ENCODE results near the gene C5AR2. TPM values are rescaled to one million over a fixed set of nuclear protein-coding genes. Genes with fewer than 3 reads are reported as not detected.
"Not testable (repeated sequence)": the region's sequence is repeated elsewhere in the genome, so short reads cannot be mapped to it uniquely, and the experiment has no call there.

Gene C5AR2
- total and polyA plus RNA-seq, 2 donors (not counting 1 experiment from before 2014, with no cell fraction given), result under 0.01 to 0.08 TPM

DNA sequence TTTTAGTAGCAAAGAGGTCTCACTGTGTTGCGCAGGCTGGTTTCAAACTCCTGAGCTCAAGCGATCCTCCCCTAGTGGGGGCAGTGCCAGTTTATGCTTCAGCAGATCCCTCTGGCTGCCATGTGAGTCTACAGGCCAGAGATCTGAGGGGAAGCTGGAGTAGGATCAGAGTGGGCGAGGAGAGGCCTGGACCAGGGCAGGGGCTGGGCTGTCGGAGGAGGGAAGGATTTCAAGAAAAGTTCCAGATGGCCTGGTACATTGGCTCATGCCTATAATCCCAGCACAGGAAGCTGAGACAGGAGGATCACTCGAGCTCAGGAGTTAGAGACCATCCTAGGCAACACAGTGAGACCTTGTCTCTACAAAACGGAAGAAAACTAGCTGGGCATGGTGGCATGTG lies 27.0 kb downstream of the C5AR2 start:
- Histone ChIP-seq H3K4me1 (ENCODE audit: control insufficient read depth, extremely low read depth, insufficient read depth, low read length) (no peaks in the 10 kb centered on the region), H3K27me3 (ENCODE audit: control insufficient read depth, insufficient read depth, low read length) (no peaks in the 10 kb centered on the region), H4K20me1 (ENCODE audit: control insufficient read depth, extremely low read depth, insufficient read depth, low read length) (no peaks in the 10 kb centered on the region), H3K36me3 (ENCODE audit: control insufficient read depth, insufficient read depth, low read length) (peaks cover 21% of the 10 kb centered on the region), H2AFZ (ENCODE audit: low read length) (no peak overlapping the region), H3K27ac (ENCODE audit: insufficient read depth, low read length) (no peak overlapping the region), H3K9ac (ENCODE audit: insufficient read depth, low read length) (no peak overlapping the region), H3K9me3 (ENCODE audit: control insufficient read depth, insufficient read depth, low read depth, low read length) (no peaks in the 10 kb centered on the region), H3K4me3 (replicated peaks in 1 of 4; ENCODE audit: control extremely low read depth in 1 of 4, insufficient read depth in 1 of 4, low read depth in 3 of 4, low read length in 4 of 4) (no peak overlapping the region), H3K4me2 (ENCODE audit: extremely low read depth, insufficient read depth, low read length) (no peak overlapping the region), H3K79me2 (ENCODE audit: control insufficient read depth, insufficient read depth, low read length) (no peaks in the 10 kb centered on the region)
- TF ChIP-seq EZH2 (IDR thresholded peaks at IDR 0.05; ENCODE audit: low read length, missing control alignments), result no peak
- TF ChIP-seq, protein P1, sequence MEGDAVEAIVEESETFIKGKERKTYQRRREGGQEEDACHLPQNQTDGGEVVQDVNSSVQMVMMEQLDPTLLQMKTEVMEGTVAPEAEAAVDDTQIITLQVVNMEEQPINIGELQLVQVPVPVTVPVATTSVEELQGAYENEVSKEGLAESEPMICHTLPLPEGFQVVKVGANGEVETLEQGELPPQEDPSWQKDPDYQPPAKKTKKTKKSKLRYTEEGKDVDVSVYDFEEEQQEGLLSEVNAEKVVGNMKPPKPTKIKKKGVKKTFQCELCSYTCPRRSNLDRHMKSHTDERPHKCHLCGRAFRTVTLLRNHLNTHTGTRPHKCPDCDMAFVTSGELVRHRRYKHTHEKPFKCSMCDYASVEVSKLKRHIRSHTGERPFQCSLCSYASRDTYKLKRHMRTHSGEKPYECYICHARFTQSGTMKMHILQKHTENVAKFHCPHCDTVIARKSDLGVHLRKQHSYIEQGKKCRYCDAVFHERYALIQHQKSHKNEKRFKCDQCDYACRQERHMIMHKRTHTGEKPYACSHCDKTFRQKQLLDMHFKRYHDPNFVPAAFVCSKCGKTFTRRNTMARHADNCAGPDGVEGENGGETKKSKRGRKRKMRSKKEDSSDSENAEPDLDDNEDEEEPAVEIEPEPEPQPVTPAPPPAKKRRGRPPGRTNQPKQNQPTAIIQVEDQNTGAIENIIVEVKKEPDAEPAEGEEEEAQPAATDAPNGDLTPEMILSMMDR (conservative IDR thresholded peaks at IDR 0.05 in 1 of 2, IDR thresholded peaks at IDR 0.05 in 1 of 2; ENCODE audit: low read depth in 1 of 2, low read length in 2 of 2), result no peak
- DNase-seq (ENCODE audit: low read depth in 2 of 2), result no peak

DNA sequence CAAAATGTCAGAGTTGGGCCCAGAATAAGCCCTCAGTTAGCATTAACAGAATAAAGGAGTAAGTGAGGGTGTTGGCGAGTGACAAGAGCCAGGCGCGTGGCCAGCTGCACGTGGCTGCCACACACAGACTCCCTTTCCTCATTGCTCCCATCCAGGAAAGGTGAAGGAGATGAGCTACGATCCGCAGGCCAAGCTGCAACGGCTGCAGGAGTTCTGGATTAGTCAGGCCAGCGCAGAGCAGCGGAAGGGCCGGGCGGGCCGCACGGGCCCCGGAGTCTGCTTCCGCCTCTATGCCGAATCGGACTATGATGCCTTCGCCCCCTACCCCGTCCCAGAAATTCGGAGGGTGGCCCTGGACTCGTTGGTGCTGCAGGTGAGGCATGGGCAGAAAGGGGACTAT lies 30.3 kb downstream of the C5AR2 start:
- TF ChIP-seq, protein P1 (conservative IDR thresholded peaks at IDR 0.05 in 1 of 2, IDR thresholded peaks at IDR 0.05 in 1 of 2; ENCODE audit: low read depth in 1 of 2, low read length in 2 of 2), result no peak
- Histone ChIP-seq H3K4me1 (ENCODE audit: control insufficient read depth, extremely low read depth, insufficient read depth, low read length) (no peaks in the 10 kb centered on the region), H3K9me3 (ENCODE audit: control insufficient read depth, insufficient read depth, low read depth, low read length) (no peaks in the 10 kb centered on the region), H3K27ac (ENCODE audit: insufficient read depth, low read length) (no peak overlapping the region), H3K36me3 (ENCODE audit: control insufficient read depth, insufficient read depth, low read length) (peaks cover 22% of the 10 kb centered on the region), H3K4me2 (ENCODE audit: extremely low read depth, insufficient read depth, low read length) (no peak overlapping the region), H2AFZ (ENCODE audit: low read length) (no peak overlapping the region), H3K27me3 (ENCODE audit: control insufficient read depth, insufficient read depth, low read length) (no peaks in the 10 kb centered on the region), H3K9ac (ENCODE audit: insufficient read depth, low read length) (no peak overlapping the region), H3K4me3 (replicated peaks in 1 of 4; ENCODE audit: control extremely low read depth in 1 of 4, insufficient read depth in 1 of 4, low read depth in 3 of 4, low read length in 4 of 4) (no peak overlapping the region), H4K20me1 (ENCODE audit: control insufficient read depth, extremely low read depth, insufficient read depth, low read length) (no peaks in the 10 kb centered on the region), H3K79me2 (ENCODE audit: control insufficient read depth, insufficient read depth, low read length) (no peaks in the 10 kb centered on the region)
- DNase-seq (ENCODE audit: low read depth in 2 of 2), result no peak

DNA sequence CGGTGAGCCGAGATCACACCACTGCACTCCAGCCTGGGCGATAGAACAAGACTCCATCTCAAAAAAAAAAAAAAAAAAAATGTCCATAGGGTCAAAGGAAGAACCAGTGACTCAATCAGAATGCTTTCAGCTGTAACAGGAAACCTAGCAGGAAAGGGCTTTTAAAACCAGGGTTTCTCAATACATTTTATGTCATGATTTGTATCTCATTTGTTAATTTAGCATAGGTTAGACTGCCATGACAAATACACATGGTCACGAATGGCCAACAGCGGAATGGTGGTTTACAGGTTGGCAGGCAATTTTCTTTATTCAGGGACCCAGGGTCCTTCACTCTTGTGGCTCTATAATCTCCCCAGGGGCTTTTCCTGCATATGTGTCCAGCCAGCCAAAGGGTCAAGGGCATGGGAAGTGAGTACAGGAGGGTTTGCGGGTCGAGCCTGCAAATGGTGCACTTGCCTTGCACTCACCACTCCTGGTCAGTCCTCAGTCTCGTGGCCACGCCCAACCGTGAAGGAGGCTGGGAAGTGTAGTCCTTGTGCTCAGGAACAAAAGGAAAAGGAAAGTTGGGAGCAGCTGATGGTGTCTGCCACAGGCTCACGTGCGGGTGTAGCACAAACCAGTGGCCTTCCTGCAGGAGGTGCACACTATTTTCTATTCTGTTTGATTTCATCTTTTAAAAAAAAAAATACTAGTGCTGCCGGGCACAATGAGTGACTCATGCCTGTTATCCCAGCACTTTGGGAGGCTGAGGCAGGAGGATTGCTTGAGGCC lies 32.0 kb downstream of the C5AR2 start:
- peak; percentile 9 to 48 for DNase-seq (ENCODE audit: low read depth in 2 of 2)
- Histone ChIP-seq H3K36me3 (ENCODE audit: control insufficient read depth, insufficient read depth, low read length) (peaks cover 13% of the 10 kb centered on the region), H3K4me3 (replicated peaks in 1 of 4; ENCODE audit: control extremely low read depth in 1 of 4, insufficient read depth in 1 of 4, low read depth in 3 of 4, low read length in 4 of 4) (no peak overlapping the region), H3K4me1 (ENCODE audit: control insufficient read depth, extremely low read depth, insufficient read depth, low read length) (no peaks in the 10 kb centered on the region), H3K4me2 (ENCODE audit: extremely low read depth, insufficient read depth, low read length) (no peak overlapping the region), H3K9ac (ENCODE audit: insufficient read depth, low read length) (no peak overlapping the region), H3K9me3 (ENCODE audit: control insufficient read depth, insufficient read depth, low read depth, low read length) (no peaks in the 10 kb centered on the region), H3K27me3 (ENCODE audit: control insufficient read depth, insufficient read depth, low read length) (no peaks in the 10 kb centered on the region), H4K20me1 (ENCODE audit: control insufficient read depth, extremely low read depth, insufficient read depth, low read length) (no peaks in the 10 kb centered on the region), H2AFZ (ENCODE audit: low read length) (no peak overlapping the region), H3K79me2 (ENCODE audit: control insufficient read depth, insufficient read depth, low read length) (no peaks in the 10 kb centered on the region), H3K27ac (ENCODE audit: insufficient read depth, low read length) (no peak overlapping the region)
- TF ChIP-seq, protein P1 (conservative IDR thresholded peaks at IDR 0.05 in 1 of 2, IDR thresholded peaks at IDR 0.05 in 1 of 2; ENCODE audit: low read depth in 1 of 2, low read length in 2 of 2), result no peak
- TF ChIP-seq EZH2 (IDR thresholded peaks at IDR 0.05; ENCODE audit: low read length, missing control alignments), result no peak

DNA sequence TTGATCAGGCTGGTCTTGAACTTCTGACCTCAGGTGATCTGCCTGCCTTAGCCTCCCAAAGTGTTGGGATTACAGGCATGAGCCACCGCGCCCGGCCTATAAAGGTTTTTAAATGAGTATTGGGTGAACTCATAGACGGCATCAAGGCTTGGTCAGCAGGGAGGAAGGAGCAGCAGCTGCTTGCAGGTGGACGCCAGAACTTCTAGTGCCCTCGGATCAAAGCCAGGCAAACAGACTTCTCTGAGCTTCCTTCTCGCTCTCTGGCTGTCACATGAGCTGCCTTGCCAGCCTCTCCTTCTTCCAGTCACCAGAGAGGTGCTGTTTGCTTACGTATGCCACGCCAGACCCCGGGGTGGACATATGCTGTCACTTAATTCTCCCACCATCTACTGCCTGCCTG lies 33.5 kb downstream of the C5AR2 start:
- H3K4me1 ChIP-seq (ENCODE audit: control insufficient read depth, extremely low read depth, insufficient read depth, low read length); H3K27me3 ChIP-seq (ENCODE audit: control insufficient read depth, insufficient read depth, low read length); H2AFZ ChIP-seq (ENCODE audit: low read length); DNase-seq (ENCODE audit: low read depth in 2 of 2); H3K27ac ChIP-seq (ENCODE audit: insufficient read depth, low read length); H3K4me2 ChIP-seq (ENCODE audit: extremely low read depth, insufficient read depth, low read length); H3K4me3 ChIP-seq (replicated peaks in 1 of 4; ENCODE audit: control extremely low read depth in 1 of 4, insufficient read depth in 1 of 4, low read depth in 3 of 4, low read length in 4 of 4); H4K20me1 ChIP-seq (ENCODE audit: control insufficient read depth, extremely low read depth, insufficient read depth, low read length); H3K9ac ChIP-seq (ENCODE audit: insufficient read depth, low read length); H3K79me2 ChIP-seq (ENCODE audit: control insufficient read depth, insufficient read depth, low read length); H3K9me3 ChIP-seq (ENCODE audit: control insufficient read depth, insufficient read depth, low read depth, low read length): not testable (repeated sequence)
- H3K36me3 ChIP-seq (ENCODE audit: control insufficient read depth, insufficient read depth, low read length), result peaks cover 11% of the 10 kb centered on the region

Measured in fibroblast of lung (primary cell).